GM12872 (cell line): ENCODE results near the gene NUP98.

ENCODE experiments used
- CTCF ChIP-seq: IDR thresholded peaks from 3 replicates; pipeline ENCODE4 v1.5.1; 2011; ENCODE audit warnings: low read depth, mild to moderate bottlenecking, low read length, moderate library complexity; ENCODE audit not compliant: insufficient read depth

NUP98 gene

DNA sequence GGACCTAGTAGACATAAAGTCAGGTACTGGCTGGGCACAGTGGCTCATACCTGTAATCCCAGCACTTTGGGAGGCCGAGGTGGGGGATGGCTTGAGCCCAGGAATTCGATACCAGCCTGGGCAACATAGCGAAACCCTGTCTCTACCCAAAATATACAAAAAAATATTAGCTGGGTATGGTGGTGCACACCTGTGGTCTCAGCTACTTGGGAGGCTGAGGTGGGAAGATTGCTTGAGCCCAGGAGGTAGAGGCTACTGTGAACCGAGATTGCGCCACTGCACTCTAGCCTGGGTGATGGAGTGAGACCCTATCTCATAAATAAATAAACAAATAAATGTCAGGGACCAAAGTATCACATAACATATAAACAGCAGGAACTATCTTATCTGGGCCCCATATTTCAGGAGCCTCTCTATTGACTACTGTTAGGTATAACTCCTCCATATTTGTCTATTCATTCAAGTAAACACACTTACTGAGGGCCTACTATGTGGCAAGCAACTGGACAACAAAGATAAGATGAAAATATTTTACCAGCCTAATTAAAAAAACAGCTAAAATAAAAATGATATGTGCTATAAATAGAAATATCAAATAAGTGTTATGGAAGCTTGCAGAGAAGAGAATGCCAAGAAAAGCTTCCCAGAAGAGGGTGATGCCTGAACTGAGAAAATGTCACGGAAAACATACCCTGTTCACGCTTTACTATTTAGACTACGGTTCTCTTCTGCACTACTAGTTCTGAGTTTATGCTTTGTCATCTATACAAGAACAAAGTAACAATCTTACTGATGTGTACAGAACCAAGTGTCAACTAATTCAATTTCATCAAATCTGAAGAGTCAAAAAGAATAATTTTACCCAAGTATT is 2.0 kb downstream of the NUP98 start:
- no peak for TF ChIP-seq CTCF

DNA sequence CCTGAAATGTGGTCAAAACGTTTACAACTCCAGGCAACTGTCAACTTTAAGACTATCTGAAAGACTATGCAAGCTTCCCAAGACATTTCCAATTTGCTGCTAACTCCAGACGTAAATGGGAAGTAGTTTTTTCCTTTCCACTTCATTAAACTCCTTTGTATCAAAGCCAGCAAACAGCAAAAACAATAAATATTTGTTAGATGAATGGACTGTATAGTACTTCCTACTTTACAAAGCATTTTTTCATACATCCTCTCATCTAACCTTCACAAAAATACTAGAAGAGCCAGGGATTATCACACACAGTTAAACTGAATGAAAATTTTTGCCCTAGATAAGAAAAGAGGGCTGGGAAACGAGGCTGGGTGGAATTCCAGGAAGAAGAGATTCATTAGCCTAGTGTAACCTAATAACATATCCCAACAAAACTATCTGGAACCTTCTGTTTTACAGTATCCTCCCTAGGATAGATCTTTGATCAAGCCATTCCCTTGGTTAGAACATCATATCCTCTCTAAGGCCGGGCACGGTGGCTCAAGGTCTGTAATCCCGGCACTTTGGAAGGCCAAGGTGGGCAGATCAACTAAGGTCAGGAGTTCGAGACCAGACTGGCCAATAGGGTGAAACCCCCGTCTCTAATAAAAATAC is 10.4 kb downstream of the NUP98 start:
- no peak for TF ChIP-seq CTCF

GRCh38 chr11:3783611-3784010 is 13.7 kb downstream of the NUP98 start:
- TF ChIP-seq CTCF, result no peak

DNA sequence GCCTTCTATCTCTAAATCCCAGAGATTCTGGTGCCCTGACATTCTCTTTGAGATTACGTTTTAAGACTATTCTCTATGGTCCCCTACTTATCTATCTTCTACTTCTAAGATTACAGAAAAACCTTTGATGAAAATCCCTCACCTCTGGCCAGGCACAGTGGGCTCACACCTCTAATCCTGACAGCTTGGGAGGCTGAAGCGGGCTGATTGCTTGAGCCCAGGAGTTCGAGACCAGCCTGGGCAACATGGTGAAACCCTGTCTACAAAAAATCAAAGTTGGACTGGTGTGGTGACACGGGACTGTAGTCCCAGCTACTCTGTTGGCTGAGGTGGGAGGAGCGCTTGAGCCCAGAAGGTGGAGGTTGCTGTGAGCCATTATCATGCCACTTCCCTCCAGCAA is 14.4 kb downstream of the NUP98 start:
- TF ChIP-seq CTCF, result no peak

DNA sequence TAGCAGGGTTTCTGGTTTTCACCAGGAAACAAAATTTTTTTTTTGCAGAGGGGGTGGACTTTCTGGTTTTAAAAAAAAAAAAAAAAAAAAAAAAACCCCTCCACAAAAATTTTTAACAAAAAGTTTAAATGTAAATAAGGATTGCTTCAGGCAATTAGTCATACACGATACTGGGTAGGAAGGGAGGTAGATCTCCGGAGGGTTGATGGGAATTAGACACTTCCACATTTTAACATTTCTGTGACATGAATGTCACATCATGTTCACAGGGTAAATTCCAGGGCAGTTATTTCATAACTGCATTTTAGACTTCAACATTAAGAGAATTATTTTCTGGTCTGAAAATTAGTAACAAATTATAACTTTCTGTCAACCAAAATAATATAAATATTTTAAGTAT is 15.9 kb downstream of the NUP98 start:
- TF ChIP-seq CTCF, result no peak

DNA sequence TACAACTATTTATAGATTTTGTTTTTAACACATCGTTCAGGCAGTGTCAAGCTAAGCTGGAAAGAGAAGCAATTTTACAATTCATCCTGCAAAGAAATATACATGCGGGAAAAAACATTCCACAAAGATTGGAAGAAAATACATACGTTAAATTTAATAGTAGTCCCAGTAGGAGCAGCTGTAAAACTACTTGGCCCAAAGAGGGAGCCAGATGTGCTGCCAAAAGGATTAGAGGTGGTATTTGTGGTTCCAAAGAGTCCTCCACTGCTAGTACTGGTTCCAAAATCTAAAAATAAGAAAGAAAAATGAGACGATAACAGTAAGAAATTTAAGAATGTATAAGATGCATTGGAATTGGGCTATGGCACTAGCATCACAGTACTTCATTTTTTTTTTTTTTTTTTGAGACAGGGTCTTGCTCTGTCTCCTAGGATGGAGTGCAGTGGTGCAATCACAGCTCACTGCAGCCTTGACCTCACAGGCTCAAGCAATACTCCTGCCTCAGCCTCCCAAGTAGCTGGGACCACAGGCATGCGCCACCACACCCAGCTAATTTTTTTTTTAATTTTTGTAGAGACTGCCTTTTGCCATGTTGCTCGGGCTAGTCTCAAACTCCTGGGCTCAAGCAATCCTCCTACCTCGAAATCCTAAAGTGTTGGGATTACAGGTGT is 21.5 kb downstream of the NUP98 start:
- no peak for TF ChIP-seq CTCF

DNA sequence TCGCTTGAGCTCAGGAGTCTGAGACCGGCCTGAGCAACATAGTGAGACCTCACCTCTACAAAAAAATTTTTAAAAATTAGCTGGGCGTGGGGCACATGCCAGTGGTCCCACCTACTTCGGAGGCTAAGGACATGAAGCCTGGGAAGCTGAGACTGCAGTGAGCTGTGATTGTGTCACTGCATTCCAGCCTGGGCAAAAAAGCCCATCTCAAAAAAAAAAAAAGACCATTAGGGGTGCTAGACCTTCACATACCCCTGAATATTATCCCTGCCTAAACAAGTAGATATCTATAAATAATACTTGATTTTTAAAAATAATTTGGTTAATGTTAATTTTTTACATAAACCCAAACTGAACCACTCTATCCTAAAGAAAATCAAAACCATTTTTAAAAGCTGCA is 24.2 kb downstream of the NUP98 start:
- no peak for TF ChIP-seq CTCF
